ENCODE measurements around the gene TRMT1.

Gene TRMT1

GRCh38 chr19:13154911-13155471 lies 38.5 kb upstream of the TRMT1 start:
- Histone ChIP-seq H4K20me1 (ENCODE audit: insufficient read depth, low read length) (peaks cover 27% of the 10 kb centered on the region), H3K9me3 (ENCODE audit: insufficient read depth, low read length, severe bottlenecking) (no peaks in the 10 kb centered on the region), H3K4me1 (ENCODE audit: insufficient read depth, low read length) (peaks cover 47% of the 10 kb centered on the region), H3K36me3 (ENCODE audit: insufficient read depth, low read length) (peaks cover 11% of the 10 kb centered on the region; the same call in 1 of the 2 replicates), H3K79me2 (ENCODE audit: insufficient read depth, low read length) (peaks cover 25% of the 10 kb centered on the region), H3K4me3 (ENCODE audit: low read depth in 1 of 2, low read length in 2 of 2) (peak overlapping the region; percentile 34 to 88; a peak in 3 of 4 replicates), H3K4me2 (ENCODE audit: insufficient read depth, low read length) (peak overlapping the region; percentile 100), H3K27me3 (ENCODE audit: insufficient read depth, low read length, poor library complexity) (peaks cover 16% of the 10 kb centered on the region), H3K27ac (ENCODE audit: low read length) (peak overlapping the region; percentile 48; the same call in 1 of the 2 replicates), H3K9ac (ENCODE audit: low read depth, low read length) (peak overlapping the region; percentile 87), H2AFZ (ENCODE audit: low read depth, low read length) (no peak overlapping the region)
- peak; percentile 62 for DNase-seq
- ATAC-seq (ENCODE audit: insufficient read depth, low read depth) = no peak
- TF ChIP-seq EZH2 (IDR thresholded peaks at IDR 0.05; ENCODE audit: borderline replicate concordance, low read depth, low read length, severe bottlenecking) (no peak), CTCF (IDR thresholded peaks at IDR 0.05; ENCODE audit: borderline replicate concordance, extremely low read depth, low read length, poor library complexity, severe bottlenecking) (peak; percentile 30)

- H3K4me2 ChIP-seq (ENCODE audit: insufficient read depth, low read length) = peak overlapping the region; percentile 100
- H3K9me3 ChIP-seq (ENCODE audit: insufficient read depth, low read length, severe bottlenecking) = no peaks in the 10 kb centered on the region
- peaks cover 11% of the 10 kb centered on the region; the same call in 1 of the 2 replicates for H3K36me3 ChIP-seq (ENCODE audit: insufficient read depth, low read length)
- H3K4me3 ChIP-seq (ENCODE audit: low read depth in 1 of 2, low read length in 2 of 2) = peak overlapping the region; percentile 34 to 88
- peak overlapping the region; percentile 80 for H3K27ac ChIP-seq (ENCODE audit: low read length)
- H3K27me3 ChIP-seq (ENCODE audit: insufficient read depth, low read length, poor library complexity) = peaks cover 16% of the 10 kb centered on the region
- TF ChIP-seq EZH2 (IDR thresholded peaks at IDR 0.05; ENCODE audit: borderline replicate concordance, low read depth, low read length, severe bottlenecking) (no peak), CTCF (IDR thresholded peaks at IDR 0.05; ENCODE audit: borderline replicate concordance, extremely low read depth, low read length, poor library complexity, severe bottlenecking) (no peak)
- H3K79me2 ChIP-seq (ENCODE audit: insufficient read depth, low read length) = peaks cover 29% of the 10 kb centered on the region
- H2AFZ ChIP-seq (ENCODE audit: low read depth, low read length) = no peak overlapping the region
- H4K20me1 ChIP-seq (ENCODE audit: insufficient read depth, low read length) = peaks cover 27% of the 10 kb centered on the region
- H3K9ac ChIP-seq (ENCODE audit: low read depth, low read length) = peak overlapping the region; percentile 87
- DNase-seq = peak; percentile 38
- no peak for ATAC-seq (ENCODE audit: insufficient read depth, low read depth)
- H3K4me1 ChIP-seq (ENCODE audit: insufficient read depth, low read length) = peaks cover 52% of the 10 kb centered on the region
These were observed 37.8 kb upstream of the TRMT1 start for GRCh38 chr19:13154241-13154778.

- peak; percentile 34 for DNase-seq
- no peak for TF ChIP-seq CTCF (IDR thresholded peaks at IDR 0.05; ENCODE audit: borderline replicate concordance, extremely low read depth, low read length, poor library complexity, severe bottlenecking)
- peak; percentile 91 for TF ChIP-seq EZH2 (IDR thresholded peaks at IDR 0.05; ENCODE audit: borderline replicate concordance, low read depth, low read length, severe bottlenecking)
- peak overlapping the region; percentile 87 for H3K9ac ChIP-seq (ENCODE audit: low read depth, low read length)
These were observed 37.2 kb upstream of the TRMT1 start for GRCh38 chr19:13153569-13154240.

More at GRCh38 chr19:13153569-13154240, 37.2 kb upstream of the TRMT1 start:
- H3K27me3 ChIP-seq (ENCODE audit: insufficient read depth, low read length, poor library complexity) = peaks cover 16% of the 10 kb centered on the region
- H3K27ac ChIP-seq (ENCODE audit: low read length) = peak overlapping the region; percentile 80
- ATAC-seq (ENCODE audit: insufficient read depth, low read depth) = no peak
- peak overlapping the region; percentile 34 to 88 for H3K4me3 ChIP-seq (ENCODE audit: low read depth in 1 of 2, low read length in 2 of 2)
- H3K4me2 ChIP-seq (ENCODE audit: insufficient read depth, low read length) = peak overlapping the region; percentile 100
- H3K9me3 ChIP-seq (ENCODE audit: insufficient read depth, low read length, severe bottlenecking) = no peaks in the 10 kb centered on the region
- H2AFZ ChIP-seq (ENCODE audit: low read depth, low read length) = no peak overlapping the region
- H4K20me1 ChIP-seq (ENCODE audit: insufficient read depth, low read length) = peaks cover 27% of the 10 kb centered on the region
- H3K36me3 ChIP-seq (ENCODE audit: insufficient read depth, low read length) = peaks cover 11% of the 10 kb centered on the region; the same call in 1 of the 2 replicates
- H3K79me2 ChIP-seq (ENCODE audit: insufficient read depth, low read length) = peaks cover 31% of the 10 kb centered on the region
- peaks cover 58% of the 10 kb centered on the region for H3K4me1 ChIP-seq (ENCODE audit: insufficient read depth, low read length)

Measured in DND-41 (cell line).